Stomach (tissue), 4 donors: ENCODE measurements around the gene WSCD1.

ENCODE experiments used
- CTCF ChIP-seq, 7 experiments: fragments of 450-650 bp in 4 of 7; fragments of 200-600 bp in 3 of 7; sonication (generic) in 3 of 7; IDR thresholded peaks; one replicate each; pipeline ENCODE4 v1.5.1; 2016 to 2019; ENCODE audit warnings: antibody characterized with exemption in 7 of 7, control low read depth in 2 of 7, mild to moderate bottlenecking in 1 of 7
- EP300 ChIP-seq: sonication (generic); formaldehyde crosslinking; IDR thresholded peaks from one replicate; pipeline ENCODE4 v1.6.1; 2017; ENCODE audit warnings: antibody characterized with exemption

- TF ChIP-seq EP300 (no peak), CTCF (IDR thresholded peaks at IDR 0.05) (no peak)
Measured at GRCh38 chr17:6096201-6097004, 26.2 kb downstream of the WSCD1 start.
